Activated naive CD4-positive, alpha-beta T cell treated with anti-CD3 and anti-CD28 coated beads, Interleukin-2, amount 10 ng/mL, durations not matched to agents 7 days and 5 days (primary cell): ENCODE results near the gene EDDM13.
A peak's percentile ranks its signal among the peaks of the same experiment; 100 is the strongest.
"Not testable (repeated sequence)": the region's sequence is repeated elsewhere in the genome, so short reads cannot be mapped to it uniquely, and the experiment has no call there.

Experiments used
- CTCF ChIA-PET: fragments of 350-600 bp; sonication (Branson Sonifier 250); formaldehyde crosslinking; loops from one replicate; lab custom pipeline; 2021; ENCODE audit warnings: antibody characterized with exemption; lab: Charles Lee
- DNase-seq: peaks from one replicate; pipeline ENCODE4 v3.0.0-alpha.2; 2020
- H3K27ac Mint-ChIP-seq: one replicate; pipeline ENCODE4 v1.8.0; 2021; ENCODE audit warnings: mild to moderate bottlenecking, moderate library complexity, mixed read lengths
- H3K27me3 Mint-ChIP-seq: one replicate; pipeline ENCODE4 v1.8.0; 2021; ENCODE audit warnings: mild to moderate bottlenecking, mixed read lengths
- H3K36me3 Mint-ChIP-seq: one replicate; pipeline ENCODE4 v1.8.0; 2021; ENCODE audit warnings: mixed read lengths
- H3K4me1 Mint-ChIP-seq: one replicate; pipeline ENCODE4 v1.8.0; 2021; ENCODE audit warnings: mixed read lengths
- H3K4me3 Mint-ChIP-seq: one replicate; pipeline ENCODE4 v1.8.0; 2021; ENCODE audit warnings: mild to moderate bottlenecking, moderate library complexity, mixed read lengths
- H3K9me3 Mint-ChIP-seq: one replicate; pipeline ENCODE4 v1.8.0; 2021; ENCODE audit warnings: mixed read lengths

Gene EDDM13

GRCh38 chr19:56321254-56321988, 48.9 kb downstream of the EDDM13 start:
- CTCF ChIA-PET = interaction anchor here (1.9 kb wide), 1 partner anchor 12 kb away, joined by 6 read pairs; no protein-coding TSS in a partner anchor

GRCh38 chr19:56321989-56322440, 49.5 kb downstream of the EDDM13 start:
- peaks cover 2% of the 10 kb centered on the region for H3K4me1 Mint-ChIP-seq
- H3K27me3 Mint-ChIP-seq = peaks cover 4% of the 10 kb centered on the region
- H3K36me3 Mint-ChIP-seq = no peaks in the 10 kb centered on the region
- CTCF ChIA-PET = interaction anchor here (1.5 to 1.9 kb wide), 2 partner anchors 12 kb away, joined by 4 to 6 read pairs; no protein-coding TSS in a partner anchor
- DNase-seq = no peak
- H3K4me3 Mint-ChIP-seq = no peak overlapping the region
- H3K9me3 Mint-ChIP-seq = no peaks in the 10 kb centered on the region
- H3K27ac Mint-ChIP-seq = no peak overlapping the region

More at GRCh38 chr19:56321254-56321988, 48.9 kb downstream of the EDDM13 start:
- DNase-seq = no peak
- no peaks in the 10 kb centered on the region for H3K9me3 Mint-ChIP-seq
- H3K36me3 Mint-ChIP-seq = no peaks in the 10 kb centered on the region
- peaks cover 4% of the 10 kb centered on the region for H3K27me3 Mint-ChIP-seq
- H3K4me3 Mint-ChIP-seq = no peak overlapping the region
- no peak overlapping the region for H3K27ac Mint-ChIP-seq
- H3K4me1 Mint-ChIP-seq = peaks cover 2% of the 10 kb centered on the region

GRCh38 chr19:56324436-56324835, 51.9 kb downstream of the EDDM13 start:
- no peaks in the 10 kb centered on the region for H3K36me3 Mint-ChIP-seq
- peaks cover 4% of the 10 kb centered on the region for H3K27me3 Mint-ChIP-seq
- peaks cover 2% of the 10 kb centered on the region for H3K4me1 Mint-ChIP-seq
- no peaks in the 10 kb centered on the region for H3K9me3 Mint-ChIP-seq
- no peak for DNase-seq
- CTCF ChIA-PET = no interaction called here
- no peak overlapping the region for H3K4me3 Mint-ChIP-seq
- H3K27ac Mint-ChIP-seq = no peak overlapping the region

GRCh38 chr19:56332695-56333094, 60.1 kb downstream of the EDDM13 start:
- no peak overlapping the region for H3K27ac Mint-ChIP-seq
- H3K4me3 Mint-ChIP-seq = no peak overlapping the region
- H3K9me3 Mint-ChIP-seq = no peaks in the 10 kb centered on the region
- CTCF ChIA-PET = interaction anchor here (0.6 to 6.2 kb wide), 10 partner anchors 21 to 266 kb away, joined by 3 to 98 read pairs (median 8); no protein-coding TSS in a partner anchor
- no peaks in the 10 kb centered on the region for H3K36me3 Mint-ChIP-seq
- DNase-seq = no peak
- no peaks in the 10 kb centered on the region for H3K27me3 Mint-ChIP-seq
- H3K4me1 Mint-ChIP-seq = no peaks in the 10 kb centered on the region

- DNase-seq = peak; percentile 69
- Mint-ChIP-seq H3K4me1 (no peaks in the 10 kb centered on the region), H3K27me3 (no peaks in the 10 kb centered on the region), H3K4me3 (no peak overlapping the region), H3K36me3 (no peaks in the 10 kb centered on the region), H3K27ac (no peak overlapping the region), H3K9me3 (no peaks in the 10 kb centered on the region)
- CTCF ChIA-PET = interaction anchor here (0.6 to 6.2 kb wide), 27 partner anchors 11 to 765 kb away, joined by 3 to 98 read pairs (median 3); partner anchors contain the start of gene U2AF2
Measured at GRCh38 chr19:56333506-56333905, 61.0 kb downstream of the EDDM13 start.

GRCh38 chr19:56335371-56335770, 62.8 kb downstream of the EDDM13 start:
- not testable (repeated sequence) for H3K4me1 Mint-ChIP-seq, DNase-seq, H3K9me3 Mint-ChIP-seq, H3K27me3 Mint-ChIP-seq, H3K27ac Mint-ChIP-seq, H3K36me3 Mint-ChIP-seq, H3K4me3 Mint-ChIP-seq
- CTCF ChIA-PET = interaction anchor here (1.0 to 6.2 kb wide), 3 partner anchors 13 to 82 kb away, joined by 4 to 98 read pairs (median 5); no protein-coding TSS in a partner anchor

- not testable (repeated sequence) for H3K27me3 Mint-ChIP-seq, H3K4me1 Mint-ChIP-seq, H3K27ac Mint-ChIP-seq, H3K36me3 Mint-ChIP-seq, DNase-seq, H3K4me3 Mint-ChIP-seq
- CTCF ChIA-PET = interaction anchor here (1.2 kb wide), 1 partner anchor 84 kb away, joined by 3 read pairs; no protein-coding TSS in a partner anchor
- H3K9me3 Mint-ChIP-seq = peaks cover 14% of the 10 kb centered on the region
Measured at GRCh38 chr19:56337077-56337476, 64.5 kb downstream of the EDDM13 start.

GRCh38 chr19:56339031-56339430, 66.5 kb downstream of the EDDM13 start:
- not testable (repeated sequence) for H3K36me3 Mint-ChIP-seq, H3K4me1 Mint-ChIP-seq, DNase-seq, H3K4me3 Mint-ChIP-seq, H3K27ac Mint-ChIP-seq, H3K27me3 Mint-ChIP-seq
- H3K9me3 Mint-ChIP-seq = peaks cover 23% of the 10 kb centered on the region
- CTCF ChIA-PET = interaction anchor here (1.2 kb wide), 1 partner anchor 9 kb away, joined by 3 read pairs; no protein-coding TSS in a partner anchor

GRCh38 chr19:56341948-56342347, 69.4 kb downstream of the EDDM13 start:
- H3K27ac Mint-ChIP-seq = no peak overlapping the region
- no peak overlapping the region for H3K4me3 Mint-ChIP-seq
- peaks cover 5% of the 10 kb centered on the region for H3K27me3 Mint-ChIP-seq
- H3K36me3 Mint-ChIP-seq = no peaks in the 10 kb centered on the region
- CTCF ChIA-PET = no interaction called here
- H3K9me3 Mint-ChIP-seq = peaks cover 23% of the 10 kb centered on the region
- no peak for DNase-seq
- H3K4me1 Mint-ChIP-seq = no peaks in the 10 kb centered on the region

GRCh38 chr19:56347163-56347778, 74.7 kb downstream of the EDDM13 start:
- DNase-seq = no peak
- Mint-ChIP-seq H3K4me3 (no peak overlapping the region), H3K27ac (no peak overlapping the region), H3K9me3 (peaks cover 8% of the 10 kb centered on the region), H3K4me1 (no peaks in the 10 kb centered on the region), H3K36me3 (no peaks in the 10 kb centered on the region), H3K27me3 (peaks cover 5% of the 10 kb centered on the region)
- CTCF ChIA-PET = interaction anchor here (1.1 to 3.1 kb wide), 5 partner anchors 14 to 94 kb away, joined by 3 to 17 read pairs (median 10); no protein-coding TSS in a partner anchor

GRCh38 chr19:56348289-56348877, 75.8 kb downstream of the EDDM13 start:
- Mint-ChIP-seq H3K4me3 (no peak overlapping the region), H3K9me3 (no peaks in the 10 kb centered on the region), H3K27me3 (no peaks in the 10 kb centered on the region), H3K36me3 (no peaks in the 10 kb centered on the region), H3K27ac (no peak overlapping the region), H3K4me1 (no peaks in the 10 kb centered on the region)
- DNase-seq = peak; percentile 37
- CTCF ChIA-PET = interaction anchor here (0.5 to 3.1 kb wide), 15 partner anchors 9 to 935 kb away, joined by 3 to 17 read pairs (median 4); no protein-coding TSS in a partner anchor

GRCh38 chr19:56350416-56351045, 78.0 kb downstream of the EDDM13 start:
- Mint-ChIP-seq H3K36me3 (no peaks in the 10 kb centered on the region), H3K4me1 (no peaks in the 10 kb centered on the region), H3K27ac (no peak overlapping the region), H3K9me3 (no peaks in the 10 kb centered on the region), H3K27me3 (no peaks in the 10 kb centered on the region), H3K4me3 (no peak overlapping the region)
- peak; percentile 66 for DNase-seq
- CTCF ChIA-PET = interaction anchor here (1.6 to 3.1 kb wide), 2 partner anchors 9 to 97 kb away, joined by 4 to 17 read pairs; no protein-coding TSS in a partner anchor

GRCh38 chr19:56351208-56351607, 78.7 kb downstream of the EDDM13 start:
- Mint-ChIP-seq H3K36me3 (no peaks in the 10 kb centered on the region), H3K9me3 (peaks cover 2% of the 10 kb centered on the region)

More at GRCh38 chr19:56351208-56351607, 78.7 kb downstream of the EDDM13 start:
- CTCF ChIA-PET = interaction anchor here (0.9 kb wide), 1 partner anchor 285 kb away, joined by 4 read pairs; no protein-coding TSS in a partner anchor
- Mint-ChIP-seq H3K4me1 (no peaks in the 10 kb centered on the region), H3K4me3 (no peak overlapping the region), H3K27ac (no peak overlapping the region), H3K27me3 (no peaks in the 10 kb centered on the region)
- DNase-seq = no peak
